Measurements from ENCODE around the gene CHMP1A. TPM values are rescaled to one million over a fixed set of nuclear protein-coding genes. Genes with fewer than 3 reads are reported as not detected.

Gene CHMP1A
- total RNA-seq, 1 experiment from 2014 or later: 158 TPM

- Histone ChIP-seq H2AFZ (ENCODE audit: low read depth, low read length, poor library complexity, severe bottlenecking) (no peak overlapping the region), H3K9me3 (ENCODE audit: control insufficient read depth in 1 of 2, insufficient read depth in 1 of 2, low read depth in 1 of 2, low read length in 2 of 2) (no peaks in the 10 kb centered on the region), H4K20me1 (ENCODE audit: insufficient read depth) (no peaks in the 10 kb centered on the region), H3K4me3 (replicated peaks in 1 of 2; ENCODE audit: low read depth in 1 of 2, low read length in 2 of 2) (no peak overlapping the region), H3K36me3 (ENCODE audit: control insufficient read depth in 1 of 2, insufficient read depth in 2 of 2, low read length in 2 of 2) (no peaks in the 10 kb centered on the region), H3K27ac (ENCODE audit: low read depth, low read length) (no peak overlapping the region), H3K4me1 (ENCODE audit: control insufficient read depth in 1 of 2, insufficient read depth in 2 of 2, low read length in 2 of 2) (peaks cover 22 to 42% of the 10 kb centered on the region in 2 experiments), H3K9ac (ENCODE audit: low read length) (no peak overlapping the region), H3K27me3 (ENCODE audit: insufficient read depth, low read length) (no peaks in the 10 kb centered on the region), H3K4me2 (ENCODE audit: low read length) (no peak overlapping the region), H3K9me2 (ENCODE audit: insufficient read depth) (no peaks in the 10 kb centered on the region), H3K79me2 (ENCODE audit: insufficient read depth, low read length) (no peaks in the 10 kb centered on the region)
- TF ChIP-seq POLR2AphosphoS5 (IDR thresholded peaks at IDR 0.05; ENCODE audit: low read depth, low read length): no peak
- TF ChIP-seq, protein P1, sequence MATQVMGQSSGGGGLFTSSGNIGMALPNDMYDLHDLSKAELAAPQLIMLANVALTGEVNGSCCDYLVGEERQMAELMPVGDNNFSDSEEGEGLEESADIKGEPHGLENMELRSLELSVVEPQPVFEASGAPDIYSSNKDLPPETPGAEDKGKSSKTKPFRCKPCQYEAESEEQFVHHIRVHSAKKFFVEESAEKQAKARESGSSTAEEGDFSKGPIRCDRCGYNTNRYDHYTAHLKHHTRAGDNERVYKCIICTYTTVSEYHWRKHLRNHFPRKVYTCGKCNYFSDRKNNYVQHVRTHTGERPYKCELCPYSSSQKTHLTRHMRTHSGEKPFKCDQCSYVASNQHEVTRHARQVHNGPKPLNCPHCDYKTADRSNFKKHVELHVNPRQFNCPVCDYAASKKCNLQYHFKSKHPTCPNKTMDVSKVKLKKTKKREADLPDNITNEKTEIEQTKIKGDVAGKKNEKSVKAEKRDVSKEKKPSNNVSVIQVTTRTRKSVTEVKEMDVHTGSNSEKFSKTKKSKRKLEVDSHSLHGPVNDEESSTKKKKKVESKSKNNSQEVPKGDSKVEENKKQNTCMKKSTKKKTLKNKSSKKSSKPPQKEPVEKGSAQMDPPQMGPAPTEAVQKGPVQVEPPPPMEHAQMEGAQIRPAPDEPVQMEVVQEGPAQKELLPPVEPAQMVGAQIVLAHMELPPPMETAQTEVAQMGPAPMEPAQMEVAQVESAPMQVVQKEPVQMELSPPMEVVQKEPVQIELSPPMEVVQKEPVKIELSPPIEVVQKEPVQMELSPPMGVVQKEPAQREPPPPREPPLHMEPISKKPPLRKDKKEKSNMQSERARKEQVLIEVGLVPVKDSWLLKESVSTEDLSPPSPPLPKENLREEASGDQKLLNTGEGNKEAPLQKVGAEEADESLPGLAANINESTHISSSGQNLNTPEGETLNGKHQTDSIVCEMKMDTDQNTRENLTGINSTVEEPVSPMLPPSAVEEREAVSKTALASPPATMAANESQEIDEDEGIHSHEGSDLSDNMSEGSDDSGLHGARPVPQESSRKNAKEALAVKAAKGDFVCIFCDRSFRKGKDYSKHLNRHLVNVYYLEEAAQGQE (IDR thresholded peaks at IDR 0.05; ENCODE audit: low read depth): no peak
- no peak for TF ChIP-seq CTCF (IDR thresholded peaks at IDR 0.05 in 2 of 3, conservative IDR thresholded peaks at IDR 0.05 in 1 of 3; ENCODE audit: borderline replicate concordance in 1 of 3, insufficient read depth in 1 of 3, low read depth in 2 of 3, low read length in 2 of 3)
- TF ChIP-seq ZFX (IDR thresholded peaks at IDR 0.05): no peak
- no peak for TF ChIP-seq ELF1 (IDR thresholded peaks at IDR 0.05; ENCODE audit: borderline replicate concordance, low read depth)
- TF ChIP-seq YY1 (IDR thresholded peaks at IDR 0.05; ENCODE audit: extremely low read depth, insufficient replicate concordance, low read depth, low read length): no peak
- TF ChIP-seq ZNF274 (IDR thresholded peaks at IDR 0.05; ENCODE audit: low read depth, low read length): no peak
- no peak for TF ChIP-seq ATF3 (IDR thresholded peaks at IDR 0.05)
- TF ChIP-seq RAD21 (IDR thresholded peaks at IDR 0.05; ENCODE audit: low read depth): no peak
- no peak for TF ChIP-seq POLR2A (IDR thresholded peaks at IDR 0.05; ENCODE audit: borderline replicate concordance, extremely low read depth, insufficient read depth, insufficient read length)
- ChIA-PET CTCF (interaction anchor here (1.1 kb wide), 1 partner anchor 11 kb away, joined by 4 read pairs; no protein-coding TSS in a partner anchor), RAD21 (ENCODE audit: low non-redundant PET in 1 of 2, low total read pairs in 2 of 2, uncharacterized antibody in 2 of 2, unreplicated experiment in 2 of 2) (no interaction called here), POLR2A (no interaction called here)
- DNase-seq (ENCODE audit: low read depth, low spot score) (no peak), ATAC-seq (no peak)
- BruUV-seq (replicated peaks): no TSS peak
- intact Hi-C loops (cut with micrococcal nuclease): no loop called here
Observed at GRCh38 chr16:89612415-89613166, 44.9 kb downstream of the CHMP1A start.

Measured in HCT116 (cell line).